ENCODE measurements around the gene CFB.

CFB gene

GRCh38 chr6:31915756-31916155, 30.1 kb upstream of the CFB start:
- TF ChIP-seq CTCF (IDR thresholded peaks at IDR 0.05; ENCODE audit: low read depth, low read length) = no peak
- DNase-seq (ENCODE audit: low read depth in 2 of 2) = no peak
- no peak overlapping the region for H3K4me3 ChIP-seq (replicated peaks in 1 of 2; ENCODE audit: low read depth in 2 of 2, low read length in 2 of 2)

GRCh38 chr6:31918069-31918720, 27.7 kb upstream of the CFB start:
- H3K4me3 ChIP-seq (replicated peaks in 1 of 2; ENCODE audit: low read depth in 2 of 2, low read length in 2 of 2) = no peak overlapping the region
- DNase-seq (ENCODE audit: low read depth in 2 of 2) = peak in 1 of 2 donors; percentile 38
- no peak for TF ChIP-seq CTCF (IDR thresholded peaks at IDR 0.05; ENCODE audit: low read depth, low read length)

GRCh38 chr6:31919624-31920303, 26.1 kb upstream of the CFB start:
- TF ChIP-seq CTCF (IDR thresholded peaks at IDR 0.05; ENCODE audit: low read depth, low read length) = no peak
- H3K4me3 ChIP-seq (replicated peaks in 1 of 2; ENCODE audit: low read depth in 2 of 2, low read length in 2 of 2) = no peak overlapping the region
- no peak for DNase-seq (ENCODE audit: low read depth in 2 of 2)

- peak; percentile 20 to 32 for DNase-seq (ENCODE audit: low read depth in 2 of 2)
- H3K4me3 ChIP-seq (replicated peaks in 1 of 2; ENCODE audit: low read depth in 2 of 2, low read length in 2 of 2) = no peak overlapping the region
- no peak for TF ChIP-seq CTCF (IDR thresholded peaks at IDR 0.05; ENCODE audit: low read depth, low read length)
Measured at GRCh38 chr6:31920811-31921210, 25.1 kb upstream of the CFB start.

- no peak for TF ChIP-seq CTCF (IDR thresholded peaks at IDR 0.05; ENCODE audit: low read depth, low read length)
- H3K4me3 ChIP-seq (replicated peaks in 1 of 2; ENCODE audit: low read depth in 2 of 2, low read length in 2 of 2) = no peak overlapping the region
- DNase-seq (ENCODE audit: low read depth in 2 of 2) = no peak
Measured at GRCh38 chr6:31922942-31923341, 23.0 kb upstream of the CFB start.

GRCh38 chr6:31927242-31927862, 18.5 kb upstream of the CFB start, which contains the start of gene C2:
TSS of gene C2 (plus strand) at chr6:31927717. CDS start at chr6:31927753, 36 bp downstream.
- no peak for TF ChIP-seq CTCF (IDR thresholded peaks at IDR 0.05; ENCODE audit: low read depth, low read length)
- DNase-seq (ENCODE audit: low read depth in 2 of 2) = no peak
- H3K4me3 ChIP-seq (replicated peaks in 1 of 2; ENCODE audit: low read depth in 2 of 2, low read length in 2 of 2) = no peak within 1 kb of the TSS
